ENCODE results near the gene RORB. TPM values are rescaled to one million over a fixed set of nuclear protein-coding genes. Genes with fewer than 3 reads are reported as not detected.

RORB gene
- total RNA-seq, 1 donor from 2014 or later: 5.6 TPM

DNA sequence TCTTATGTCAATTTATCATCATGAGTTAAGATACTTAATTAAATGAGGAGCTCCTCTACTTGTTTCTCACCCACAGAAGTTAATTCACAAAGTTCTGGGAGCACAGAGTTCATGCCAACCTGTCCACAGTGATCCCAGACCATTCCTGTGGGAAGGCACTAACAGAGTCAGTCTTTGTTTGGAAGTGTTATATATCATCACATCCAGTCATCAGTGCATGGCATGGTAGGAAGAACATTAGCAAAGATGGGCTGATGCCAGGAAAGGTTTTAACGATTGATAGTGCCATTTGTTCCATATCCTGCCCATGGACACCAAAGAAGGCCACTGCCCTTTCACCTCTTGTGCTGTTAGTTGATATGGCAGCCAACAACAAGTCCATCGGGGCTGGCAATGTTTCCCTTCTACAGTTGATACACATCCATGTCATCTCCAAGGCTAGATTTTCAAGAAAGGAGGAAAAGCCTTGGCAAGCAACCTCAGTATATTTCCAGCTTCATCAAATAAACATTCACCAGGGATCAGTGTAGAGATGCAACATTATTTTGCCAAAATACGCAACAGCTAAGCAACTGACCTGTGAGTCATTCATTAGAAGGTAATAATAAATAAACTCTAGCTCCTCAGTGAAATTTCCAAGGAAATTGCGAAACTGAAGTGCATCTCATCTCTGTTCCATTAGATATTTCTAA, 169.6 kb downstream of the RORB start:
- no peak for ATAC-seq
- DNase-seq (ENCODE audit: missing footprints): no peak
- intact Hi-C loops (cut with DNase I): no loop called here

DNA sequence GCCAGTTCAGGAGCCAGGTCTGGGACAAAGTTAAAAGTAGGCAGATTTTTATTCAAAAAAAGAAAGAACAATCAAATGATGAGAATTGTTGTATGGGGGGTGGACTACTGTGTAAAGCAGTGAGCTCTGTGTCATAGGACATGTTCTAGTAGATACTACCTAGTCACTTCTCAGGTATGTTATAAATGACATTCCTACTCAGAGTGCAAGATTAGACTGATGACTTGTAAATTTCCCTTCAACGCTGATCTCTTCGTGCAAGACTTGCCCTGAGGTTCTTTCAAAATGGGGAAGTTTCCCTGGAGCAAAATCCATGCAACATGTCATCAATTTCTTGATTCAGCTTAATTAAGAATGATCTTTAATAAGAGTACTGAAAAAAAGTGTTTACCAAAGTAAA, 175.1 kb downstream of the RORB start:
- intact Hi-C loops (cut with DNase I): no loop called here
- ATAC-seq (no peak), DNase-seq (ENCODE audit: missing footprints) (no peak)

DNA sequence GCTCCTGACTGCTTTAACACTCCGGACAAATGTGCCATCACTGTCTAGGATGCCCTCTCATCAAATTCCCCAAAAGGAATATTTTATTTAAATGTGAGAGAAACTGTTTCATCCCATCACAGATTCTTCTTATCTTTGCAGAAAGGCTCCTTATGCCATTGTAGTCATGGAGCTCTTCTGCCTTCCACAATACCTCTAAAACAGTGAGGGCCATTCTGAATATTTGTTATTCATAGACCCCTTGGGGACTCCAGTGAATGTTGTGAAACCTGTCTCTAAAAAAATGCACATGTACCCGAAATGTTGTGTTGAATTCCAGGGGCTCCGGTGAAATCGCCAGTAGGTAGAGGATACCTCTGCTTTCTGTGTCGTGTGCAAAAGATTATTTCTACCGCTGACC, 176.9 kb downstream of the RORB start:
- no peak for DNase-seq (ENCODE audit: missing footprints)
- ATAC-seq: no peak
- intact Hi-C loops (cut with DNase I): no loop called here

DNA sequence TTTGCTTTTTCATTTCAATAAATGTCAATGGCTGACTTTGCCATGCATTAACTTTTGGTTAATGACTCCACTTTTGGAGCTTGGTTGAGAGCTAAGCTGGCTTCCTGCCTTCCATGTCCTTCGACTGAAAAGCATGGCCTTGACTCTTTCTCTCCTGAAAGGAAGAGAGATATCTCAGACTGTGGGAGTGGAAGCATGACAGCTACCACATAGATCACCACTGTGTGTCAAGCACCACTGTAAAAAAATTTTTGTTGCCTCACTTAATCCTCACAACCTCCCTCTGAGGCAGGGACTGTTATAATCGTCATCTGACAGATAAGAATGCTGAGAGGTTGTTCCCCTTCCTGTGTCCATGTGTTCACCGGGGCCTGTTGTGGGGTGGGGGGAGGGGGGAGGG, 184.8 kb downstream of the RORB start:
- DNase-seq (ENCODE audit: missing footprints) (no peak), ATAC-seq (no peak)
- intact Hi-C loops (cut with DNase I): no loop called here

DNA sequence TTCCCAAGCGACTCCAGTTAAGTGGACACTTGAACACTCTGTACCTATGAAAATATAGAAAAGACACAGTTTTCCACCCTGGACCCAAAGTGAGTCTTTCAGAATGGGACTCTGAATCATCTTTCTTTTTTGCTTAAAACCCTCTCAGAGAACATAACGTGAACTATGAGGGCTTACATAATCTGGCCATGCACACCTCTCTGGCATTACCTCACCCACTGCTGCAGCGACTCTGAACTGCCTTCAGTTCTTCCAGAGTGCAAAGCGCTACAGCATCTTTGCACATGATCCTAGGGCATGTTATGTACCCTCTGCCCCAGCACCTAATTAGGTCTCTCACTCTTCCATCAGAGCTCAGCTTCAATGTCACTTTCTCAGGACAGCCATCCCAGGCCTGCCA, 186.2 kb downstream of the RORB start:
- ATAC-seq (no peak), DNase-seq (ENCODE audit: missing footprints) (no peak)
- intact Hi-C loops (cut with DNase I): no loop called here

DNA sequence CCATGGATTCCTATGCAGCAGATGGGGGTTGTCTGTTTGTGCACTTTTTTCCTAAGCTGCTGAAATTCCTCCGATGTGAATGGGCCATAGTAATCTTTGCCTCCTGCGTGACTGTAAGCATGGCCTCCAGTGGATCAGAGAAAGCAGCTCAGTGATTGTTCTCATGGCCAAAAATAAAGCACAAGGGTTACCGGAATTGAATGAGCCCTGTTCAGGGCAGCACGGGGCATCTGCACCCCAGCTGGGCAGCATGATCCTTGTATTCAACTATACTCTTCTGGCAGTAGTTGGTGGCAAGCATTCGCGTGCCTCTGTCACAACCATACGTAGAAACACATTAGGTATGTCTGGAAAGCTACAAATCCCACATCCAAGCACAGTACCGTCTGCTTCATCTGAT, 193.9 kb downstream of the RORB start:
- intact Hi-C loops (cut with DNase I): no loop called here
- no peak for ATAC-seq
- DNase-seq (ENCODE audit: missing footprints): no peak

DNA sequence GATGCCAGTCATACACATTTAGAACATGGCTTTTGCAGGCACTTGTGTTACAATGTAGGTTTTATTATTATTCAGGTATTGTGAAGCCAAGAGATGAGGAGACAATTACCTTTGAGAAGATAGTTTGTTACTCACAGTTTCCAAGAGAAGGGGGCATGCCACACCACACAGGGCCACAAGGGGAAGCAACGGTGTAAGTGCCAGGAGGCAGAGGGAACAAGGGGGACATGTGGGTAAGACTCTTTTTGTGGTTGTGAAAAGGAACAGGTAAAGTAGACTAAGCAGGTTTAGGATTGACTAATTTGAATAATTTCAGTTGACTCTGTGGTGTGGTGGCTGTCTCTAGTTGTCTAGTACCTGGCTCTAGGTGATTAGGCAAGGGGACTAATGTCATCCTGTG, 199.4 kb downstream of the RORB start:
- intact Hi-C loops (cut with DNase I): no loop called here
- DNase-seq (ENCODE audit: missing footprints) (no peak), ATAC-seq (no peak)

DNA sequence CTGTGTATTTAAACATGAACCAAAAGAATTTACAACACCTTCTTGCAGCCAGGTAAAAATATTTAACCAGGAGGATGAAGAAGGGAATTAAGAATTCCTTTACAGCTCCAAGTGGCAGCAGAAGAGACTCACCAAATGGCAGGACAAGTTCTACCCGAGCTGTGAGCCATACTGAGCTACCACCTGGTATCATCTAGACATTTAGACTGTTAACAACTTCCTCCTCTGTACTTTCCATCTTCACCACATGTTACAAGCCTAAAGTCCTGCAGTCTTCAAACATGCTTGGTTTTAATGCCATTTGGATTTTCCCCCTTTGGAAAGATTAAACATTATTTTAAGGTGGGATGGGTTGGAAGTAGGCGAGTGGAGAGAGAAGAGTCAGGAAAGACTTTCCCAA, 200.4 kb downstream of the RORB start:
- no peak for ATAC-seq

DNA sequence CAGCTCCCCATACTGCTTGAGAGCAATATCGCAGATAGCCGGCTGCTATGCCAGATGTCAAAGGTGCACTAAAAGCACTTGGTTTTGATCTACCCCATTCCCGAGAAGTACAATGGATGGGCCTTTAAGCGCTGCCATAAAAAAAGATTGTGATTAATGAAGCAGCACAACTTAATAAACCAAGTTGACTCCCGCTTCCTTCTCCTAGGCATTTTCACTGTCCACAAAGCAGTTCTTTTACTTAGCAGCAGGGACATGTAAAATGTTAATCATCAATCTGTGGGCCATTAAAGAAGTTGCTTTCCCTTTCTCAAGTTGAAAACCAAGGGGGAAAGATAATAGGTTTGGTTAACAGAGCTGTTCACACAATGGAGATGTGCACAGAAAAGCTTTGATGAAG, 214.2 kb downstream of the RORB start:
- intact Hi-C loops (cut with DNase I): no loop called here
- no peak for ATAC-seq
- no peak for DNase-seq (ENCODE audit: missing footprints)

More for the DNA sequence above, 200.4 kb downstream of the RORB start:
- DNase-seq (ENCODE audit: missing footprints): no peak
- intact Hi-C loops (cut with DNase I): no loop called here

DNA sequence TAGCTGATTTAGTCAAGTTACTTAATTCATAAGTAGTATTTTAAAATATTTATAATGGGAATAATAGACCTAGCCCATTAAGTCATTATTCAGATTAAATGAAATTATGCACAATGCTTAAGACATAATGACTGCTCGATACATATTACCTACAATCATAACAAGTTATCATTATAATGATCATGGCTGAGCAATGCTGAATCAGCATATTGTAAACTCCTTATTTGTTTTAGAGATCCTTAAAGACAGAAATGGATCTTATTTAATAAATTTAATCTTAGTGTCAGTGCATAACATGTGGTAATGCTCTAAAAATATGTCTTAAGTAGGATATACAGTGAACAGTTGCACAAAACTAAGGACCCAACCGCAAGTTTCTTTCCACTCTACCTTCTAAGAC, 221.6 kb downstream of the RORB start:
- ATAC-seq: no peak

DNA sequence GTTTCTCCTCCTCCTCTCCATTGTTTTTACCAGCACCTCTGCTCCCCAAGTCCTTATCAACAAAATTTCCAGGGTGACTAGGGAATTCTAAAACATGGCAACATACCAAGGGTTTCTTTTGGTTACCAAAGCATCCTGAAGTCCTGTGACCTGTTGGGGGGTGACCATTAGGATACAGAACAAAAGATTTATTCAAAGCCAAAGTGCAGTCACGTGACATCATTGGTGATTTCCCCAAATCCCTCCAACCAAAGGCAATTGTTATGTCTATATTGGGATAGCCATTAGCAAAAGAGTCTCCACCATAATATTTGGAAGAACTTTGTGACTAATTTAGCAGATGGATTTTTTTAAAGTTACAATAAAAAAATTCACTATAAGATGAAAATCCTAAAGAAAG, 222.2 kb downstream of the RORB start:
- DNase-seq (ENCODE audit: missing footprints) (no peak), ATAC-seq (no peak)
- intact Hi-C loops (cut with DNase I): no loop called here

More for the DNA sequence above, 221.6 kb downstream of the RORB start:
- intact Hi-C loops (cut with DNase I): no loop called here
- no peak for DNase-seq (ENCODE audit: missing footprints)

DNA sequence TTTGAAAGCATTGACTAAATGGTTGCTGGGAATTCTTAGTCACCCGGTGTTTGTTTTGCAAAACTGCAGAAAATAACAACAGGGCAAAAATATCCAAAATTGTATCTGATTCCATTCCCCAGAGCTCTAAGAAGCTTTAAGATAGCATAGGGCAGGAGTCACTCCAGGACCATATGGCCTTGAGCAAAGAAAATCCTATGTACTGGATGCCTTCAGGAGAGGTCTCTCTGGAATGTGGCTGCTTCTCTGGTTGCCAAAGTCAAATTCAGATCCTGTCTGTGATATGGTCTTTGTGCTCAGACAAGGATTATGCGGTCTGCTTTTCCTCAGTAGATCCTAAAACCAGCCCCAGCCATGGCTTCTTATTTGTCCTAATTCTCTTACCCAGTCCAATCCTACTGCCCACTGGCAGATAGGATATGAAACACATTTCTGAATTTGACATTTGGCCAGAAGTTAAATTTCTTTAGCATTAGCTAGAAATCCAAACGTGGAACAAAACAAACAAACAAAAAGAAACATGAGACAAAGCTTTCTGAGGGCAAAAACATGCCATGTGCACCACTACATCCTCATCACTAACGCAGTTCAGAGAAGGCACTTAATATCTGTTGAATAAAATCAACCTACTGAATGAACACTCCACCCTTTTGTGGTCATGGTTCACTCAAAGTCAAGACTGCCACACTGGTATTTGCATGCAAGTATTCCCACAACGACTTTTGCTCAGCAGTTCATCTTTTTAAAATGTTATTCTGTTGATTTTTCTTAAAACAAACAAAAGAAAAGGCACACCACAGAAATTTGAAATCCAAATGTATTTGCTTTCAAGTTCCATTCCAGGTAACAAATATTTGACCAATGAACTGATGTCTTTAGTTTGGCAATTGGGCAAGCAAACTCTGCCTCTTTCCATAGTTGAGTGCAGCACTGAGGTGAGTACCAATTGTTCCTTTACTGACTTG, 224.8 kb downstream of the RORB start:
- no peak for ATAC-seq
- intact Hi-C loops (cut with DNase I): no loop called here
- no peak for DNase-seq (ENCODE audit: missing footprints)

DNA sequence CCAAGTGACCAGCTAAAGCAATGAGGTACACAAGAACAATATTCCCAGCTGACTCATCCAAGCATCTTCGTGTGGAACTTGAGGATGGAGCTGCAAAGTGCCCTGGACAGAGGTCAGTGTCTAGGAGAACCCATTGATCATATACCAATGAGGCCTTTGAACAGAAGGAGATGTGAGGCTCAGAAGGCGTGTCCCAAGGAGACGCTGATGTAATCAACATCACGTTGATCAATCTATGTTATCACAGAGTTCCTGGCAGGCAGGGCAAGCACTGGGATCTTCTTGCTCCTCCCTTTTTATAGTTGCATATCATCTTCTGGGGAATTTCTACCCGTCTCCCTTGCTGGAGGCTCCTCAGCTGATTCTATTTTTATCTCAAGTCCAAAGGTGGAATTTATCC, 227.2 kb downstream of the RORB start:
- no peak for DNase-seq (ENCODE audit: missing footprints)
- no peak for ATAC-seq
- intact Hi-C loops (cut with DNase I): no loop called here

DNA sequence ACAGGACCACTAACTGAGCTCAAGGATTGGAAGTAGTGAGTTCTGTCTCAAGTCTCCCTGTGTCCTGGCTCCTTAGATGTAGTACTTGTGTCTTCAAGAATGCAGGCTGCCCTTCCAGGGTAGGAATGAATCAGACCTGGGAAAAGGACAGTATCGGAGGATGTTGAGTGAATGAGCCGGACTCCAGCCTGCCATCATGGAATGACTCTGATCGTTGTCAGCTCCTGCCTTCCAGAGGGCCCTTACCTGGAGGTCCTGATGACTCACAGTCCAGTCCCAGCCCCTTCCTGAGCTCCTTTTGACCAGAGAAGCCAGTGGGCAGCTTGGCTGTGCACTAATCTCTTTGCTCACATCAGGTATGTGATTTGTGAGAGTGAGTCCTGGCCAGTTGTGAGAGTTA, 229.4 kb downstream of the RORB start:
- intact Hi-C loops (cut with DNase I): no loop called here
- ATAC-seq (no peak), DNase-seq (ENCODE audit: missing footprints) (no peak)

DNA sequence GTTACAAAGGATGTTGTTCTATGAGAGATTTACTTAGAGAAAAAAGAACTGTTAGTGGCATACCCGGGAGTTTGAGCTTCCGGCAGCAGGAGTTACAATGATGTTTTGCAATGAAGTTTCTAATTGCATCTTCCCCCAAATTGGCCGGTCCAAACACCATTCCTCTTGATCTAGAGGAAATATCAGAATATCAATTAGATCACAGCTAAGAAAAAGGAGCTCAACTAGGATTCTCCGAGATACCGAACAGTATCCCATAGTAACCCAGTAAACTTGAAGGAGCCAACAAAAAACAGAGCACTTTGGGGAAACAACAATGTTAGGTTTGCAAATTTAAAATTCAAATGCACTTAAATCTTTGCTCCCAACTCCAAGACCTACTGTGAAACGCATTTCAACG, 231.0 kb downstream of the RORB start:
- no peak for ATAC-seq
- DNase-seq (ENCODE audit: missing footprints): no peak
- intact Hi-C loops (cut with DNase I): no loop called here

DNA sequence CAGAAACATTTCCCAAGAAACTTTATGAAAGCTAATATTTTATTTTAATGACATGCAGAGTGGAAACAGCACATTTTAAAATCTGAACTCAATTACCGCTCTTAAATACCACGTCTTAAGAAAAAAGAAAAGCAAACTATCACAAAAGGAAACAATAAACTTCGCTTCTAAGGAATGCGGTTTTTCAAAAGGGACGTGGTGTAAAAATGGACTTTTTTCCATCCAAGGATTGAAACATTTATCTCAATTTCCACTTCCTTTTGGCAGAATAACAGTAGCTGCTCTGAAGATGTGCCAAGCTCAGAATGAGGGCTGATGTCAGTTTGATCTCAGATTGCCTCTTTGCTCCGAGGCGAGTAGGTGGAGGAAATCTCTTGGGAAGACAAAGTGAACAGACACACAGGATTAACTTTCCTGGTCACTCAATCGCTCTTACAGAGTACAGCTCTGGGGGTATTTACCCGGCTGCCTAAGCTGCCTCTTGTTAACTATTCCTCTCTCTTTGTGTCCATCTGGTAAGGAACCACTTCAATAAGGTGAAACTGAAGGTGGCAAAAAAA, 232.1 kb downstream of the RORB start:
- intact Hi-C loops (cut with DNase I): no loop called here
- no peak for ATAC-seq

DNA sequence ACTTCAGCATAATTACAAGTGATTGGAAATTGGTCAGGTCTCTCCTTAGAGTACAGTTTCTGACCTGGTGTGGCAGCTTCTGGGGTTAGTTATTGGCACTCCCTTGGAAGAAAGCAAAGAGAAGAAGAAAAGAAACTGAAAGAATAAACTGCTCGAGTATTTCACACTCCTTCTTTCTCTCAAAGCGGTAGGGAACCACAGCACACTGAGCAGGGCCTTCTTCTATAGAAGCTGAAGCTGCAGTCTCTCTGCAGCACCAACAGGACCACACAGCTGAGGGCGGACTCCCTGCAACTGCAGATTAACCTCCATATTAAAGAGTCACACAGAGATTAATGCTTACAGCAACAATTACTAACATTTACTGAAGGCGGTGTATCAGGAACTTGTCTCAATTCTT, 238.6 kb downstream of the RORB start:
- DNase-seq (ENCODE audit: missing footprints): no peak
- intact Hi-C loops (cut with DNase I): no loop called here
- ATAC-seq: no peak

More for the DNA sequence above, 232.1 kb downstream of the RORB start:
- DNase-seq (ENCODE audit: missing footprints): no peak

DNA sequence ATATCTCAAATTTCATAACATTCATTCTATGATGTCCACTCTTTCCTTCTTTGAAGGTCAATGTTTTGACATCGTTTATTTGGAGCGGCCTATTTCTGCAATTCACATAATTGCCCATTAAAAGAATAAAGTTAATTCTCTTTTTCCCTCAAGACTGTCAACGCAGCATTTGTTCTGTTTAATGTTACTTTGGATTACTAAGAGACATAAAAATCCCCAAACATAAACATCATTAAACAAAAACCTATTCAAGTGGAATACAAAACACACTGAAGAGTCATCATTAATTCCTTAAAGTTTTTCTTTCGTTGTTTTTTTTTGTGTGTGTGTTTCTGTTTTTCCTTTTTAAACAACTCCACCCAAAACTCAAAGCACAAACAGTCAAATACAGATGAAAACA, 239.5 kb downstream of the RORB start:
- no peak for ATAC-seq
- intact Hi-C loops (cut with DNase I): no loop called here
- DNase-seq (ENCODE audit: missing footprints): no peak

DNA sequence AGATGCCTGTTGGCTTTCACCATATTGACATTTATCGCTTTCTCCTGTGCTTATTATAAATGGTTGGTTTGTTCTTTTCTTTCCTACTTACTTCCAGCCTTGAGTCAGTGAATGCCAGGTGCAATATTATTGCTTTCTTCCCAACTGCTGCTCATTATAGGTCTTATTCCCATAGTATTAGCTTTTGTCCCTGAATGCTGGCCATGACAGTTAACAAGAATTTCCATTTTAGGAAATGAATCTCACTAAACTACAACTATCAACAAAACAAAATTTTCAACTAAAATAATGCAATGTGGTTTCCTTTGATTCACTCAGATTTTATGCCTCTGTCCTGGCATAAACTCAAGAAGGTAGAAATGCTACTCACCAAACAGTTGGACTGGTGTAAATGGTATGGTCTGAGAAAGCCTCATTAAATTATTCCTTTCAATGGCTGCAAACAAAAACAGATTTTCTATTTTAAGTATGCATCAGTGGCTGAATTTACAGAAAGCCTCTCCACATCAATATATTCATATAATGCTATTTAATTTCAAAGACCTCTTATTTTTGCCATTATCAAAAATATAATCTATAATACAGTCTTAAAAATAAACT, 245.2 kb downstream of the RORB start:
- no peak for ATAC-seq
- intact Hi-C loops (cut with DNase I): loop anchor here (10.0 kb wide), 1 partner anchor 1537 kb away; no protein-coding TSS in a partner anchor

More for the DNA sequence above, 245.2 kb downstream of the RORB start:
- DNase-seq (ENCODE audit: missing footprints): no peak
